Body of pancreas (tissue), 4 donors: ENCODE data around the gene CD300E.

Experiments
- POLR2A ChIP-seq, 3 donors: fragments of 450-650 bp; IDR thresholded peaks; one replicate each; pipeline ENCODE4 v1.6.1; 2016; ENCODE audit warnings: antibody characterized with exemption in 3 of 3, mild to moderate bottlenecking in 2 of 3
- TF ChIP-seq, protein P1 (sequence below), 7 experiments: fragments of 450-650 bp in 4 of 7; fragments of 200-600 bp in 3 of 7; sonication (generic) in 3 of 7; IDR thresholded peaks; one replicate each; pipeline ENCODE4 v1.5.1; 2016 to 2019; ENCODE audit warnings: antibody characterized with exemption in 7 of 7

- TF ChIP-seq, protein P1, sequence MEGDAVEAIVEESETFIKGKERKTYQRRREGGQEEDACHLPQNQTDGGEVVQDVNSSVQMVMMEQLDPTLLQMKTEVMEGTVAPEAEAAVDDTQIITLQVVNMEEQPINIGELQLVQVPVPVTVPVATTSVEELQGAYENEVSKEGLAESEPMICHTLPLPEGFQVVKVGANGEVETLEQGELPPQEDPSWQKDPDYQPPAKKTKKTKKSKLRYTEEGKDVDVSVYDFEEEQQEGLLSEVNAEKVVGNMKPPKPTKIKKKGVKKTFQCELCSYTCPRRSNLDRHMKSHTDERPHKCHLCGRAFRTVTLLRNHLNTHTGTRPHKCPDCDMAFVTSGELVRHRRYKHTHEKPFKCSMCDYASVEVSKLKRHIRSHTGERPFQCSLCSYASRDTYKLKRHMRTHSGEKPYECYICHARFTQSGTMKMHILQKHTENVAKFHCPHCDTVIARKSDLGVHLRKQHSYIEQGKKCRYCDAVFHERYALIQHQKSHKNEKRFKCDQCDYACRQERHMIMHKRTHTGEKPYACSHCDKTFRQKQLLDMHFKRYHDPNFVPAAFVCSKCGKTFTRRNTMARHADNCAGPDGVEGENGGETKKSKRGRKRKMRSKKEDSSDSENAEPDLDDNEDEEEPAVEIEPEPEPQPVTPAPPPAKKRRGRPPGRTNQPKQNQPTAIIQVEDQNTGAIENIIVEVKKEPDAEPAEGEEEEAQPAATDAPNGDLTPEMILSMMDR (IDR thresholded peaks at IDR 0.05): no peak
- TF ChIP-seq POLR2A (IDR thresholded peaks at IDR 0.05): no peak
Observed at GRCh38 chr17:74654742-74655141, 31.2 kb upstream of the CD300E start.
